ENCODE measurements around the gene AMBRA1. TPM values are rescaled to one million over a fixed set of nuclear protein-coding genes. Genes with fewer than 3 reads are reported as not detected.

AMBRA1 gene
- total RNA-seq, 4 donors from 2014 or later = 20.0 to 28.9 (median 26.0) TPM

DNA sequence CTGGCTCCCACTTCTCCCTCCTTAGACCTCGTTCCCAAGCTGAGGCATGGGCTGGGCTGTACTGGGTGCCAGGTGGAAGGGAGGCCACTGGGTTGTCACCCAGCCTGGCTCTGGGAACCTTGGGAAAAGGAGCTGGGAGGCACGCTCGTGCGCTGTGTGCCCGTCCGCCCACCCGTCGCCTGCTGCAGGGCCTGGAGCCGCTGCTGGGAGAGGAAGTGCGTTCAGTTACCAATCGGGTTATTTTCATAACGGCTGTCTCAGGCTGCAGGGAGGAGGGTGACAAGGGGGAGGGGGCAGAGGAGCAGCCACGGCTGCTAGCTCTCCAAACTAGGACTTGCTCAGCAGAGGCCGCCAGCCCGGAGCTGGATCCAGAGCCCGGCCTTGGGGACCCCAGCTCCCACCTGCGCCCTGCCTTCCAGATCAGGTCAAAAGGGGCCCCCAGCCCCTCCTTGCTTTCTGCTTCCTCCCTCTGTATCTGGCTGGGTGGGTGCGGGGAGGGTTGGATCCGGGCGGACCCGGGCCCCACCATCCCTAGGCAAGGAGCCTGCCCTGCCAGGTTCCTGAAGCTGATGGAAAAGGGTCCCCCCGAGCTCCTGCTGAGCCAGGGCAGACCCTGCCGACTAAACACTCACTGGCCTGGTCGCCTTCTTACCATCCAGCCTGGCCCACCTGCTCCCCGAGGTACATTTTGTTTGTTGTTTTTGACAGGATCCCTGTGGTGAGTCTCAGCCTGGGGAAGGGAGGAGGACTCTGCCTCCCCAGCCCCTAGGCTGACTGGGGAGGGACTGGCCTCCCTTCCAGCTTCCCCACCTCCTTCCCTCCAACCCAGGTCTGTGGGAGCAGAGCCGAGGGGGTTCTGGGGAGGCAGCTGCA is 232.3 kb downstream of the AMBRA1 start:
- 8% methylated on average over 21 of the region's 26 CpGs for WGBS
- Histone ChIP-seq H3K4me3 (peak overlapping the region; percentile 48 to 55 (median 52)), H3K4me1 (peaks cover 40 to 62% (median 52%) of the 10 kb centered on the region in 4 donors), H3K27me3 (no peaks in the 10 kb centered on the region), H3K9me3 (no peaks in the 10 kb centered on the region), H3K27ac (replicated peaks in 1 of 4) (peak overlapping the region; percentile 74 to 88 (median 82)), H3K36me3 (peaks cover 0 to under 1% (median under 1%) of the 10 kb centered on the region in 4 donors)
- intact Hi-C loops (cut with DNase I) = no loop called here
- peak; percentile 73 for TF ChIP-seq POLR2AphosphoS5 (IDR thresholded peaks at IDR 0.05)
- TF ChIP-seq, protein P1, sequence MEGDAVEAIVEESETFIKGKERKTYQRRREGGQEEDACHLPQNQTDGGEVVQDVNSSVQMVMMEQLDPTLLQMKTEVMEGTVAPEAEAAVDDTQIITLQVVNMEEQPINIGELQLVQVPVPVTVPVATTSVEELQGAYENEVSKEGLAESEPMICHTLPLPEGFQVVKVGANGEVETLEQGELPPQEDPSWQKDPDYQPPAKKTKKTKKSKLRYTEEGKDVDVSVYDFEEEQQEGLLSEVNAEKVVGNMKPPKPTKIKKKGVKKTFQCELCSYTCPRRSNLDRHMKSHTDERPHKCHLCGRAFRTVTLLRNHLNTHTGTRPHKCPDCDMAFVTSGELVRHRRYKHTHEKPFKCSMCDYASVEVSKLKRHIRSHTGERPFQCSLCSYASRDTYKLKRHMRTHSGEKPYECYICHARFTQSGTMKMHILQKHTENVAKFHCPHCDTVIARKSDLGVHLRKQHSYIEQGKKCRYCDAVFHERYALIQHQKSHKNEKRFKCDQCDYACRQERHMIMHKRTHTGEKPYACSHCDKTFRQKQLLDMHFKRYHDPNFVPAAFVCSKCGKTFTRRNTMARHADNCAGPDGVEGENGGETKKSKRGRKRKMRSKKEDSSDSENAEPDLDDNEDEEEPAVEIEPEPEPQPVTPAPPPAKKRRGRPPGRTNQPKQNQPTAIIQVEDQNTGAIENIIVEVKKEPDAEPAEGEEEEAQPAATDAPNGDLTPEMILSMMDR (IDR thresholded peaks at IDR 0.05) = no peak
- DNase-seq (ENCODE audit: extremely low spot score) = no peak

DNA sequence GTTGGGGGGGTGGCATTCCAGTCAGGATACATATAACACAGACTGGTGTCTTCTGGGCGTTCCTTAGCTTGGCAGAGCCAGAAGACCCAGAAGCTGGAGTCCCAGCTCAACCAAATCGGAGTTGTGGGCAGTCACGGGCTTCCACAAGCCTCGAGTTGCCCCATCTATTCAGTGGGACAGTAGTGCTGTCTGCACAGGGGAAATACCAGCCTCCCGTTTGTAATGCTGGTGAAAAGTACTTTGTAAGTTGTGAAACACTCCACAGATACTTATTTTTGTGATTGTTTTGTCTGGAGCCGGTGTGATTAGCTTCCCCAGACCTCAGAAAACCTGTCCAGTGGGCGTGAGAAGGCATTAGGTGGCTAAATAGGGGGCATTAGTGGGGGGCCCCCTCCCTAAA is 232.9 kb downstream of the AMBRA1 start:
- H3K4me1 ChIP-seq = peaks cover 40 to 63% (median 52%) of the 10 kb centered on the region in 4 donors
- H3K9me3 ChIP-seq = no peaks in the 10 kb centered on the region
- no peak for TF ChIP-seq POLR2AphosphoS5 (IDR thresholded peaks at IDR 0.05)
- TF ChIP-seq EP300 (IDR thresholded peaks at IDR 0.05) = no peak
- TF ChIP-seq, protein P1 (IDR thresholded peaks at IDR 0.05) = no peak
- no peak for TF ChIP-seq POLR2A (IDR thresholded peaks at IDR 0.05; ENCODE audit: low read depth)

DNA sequence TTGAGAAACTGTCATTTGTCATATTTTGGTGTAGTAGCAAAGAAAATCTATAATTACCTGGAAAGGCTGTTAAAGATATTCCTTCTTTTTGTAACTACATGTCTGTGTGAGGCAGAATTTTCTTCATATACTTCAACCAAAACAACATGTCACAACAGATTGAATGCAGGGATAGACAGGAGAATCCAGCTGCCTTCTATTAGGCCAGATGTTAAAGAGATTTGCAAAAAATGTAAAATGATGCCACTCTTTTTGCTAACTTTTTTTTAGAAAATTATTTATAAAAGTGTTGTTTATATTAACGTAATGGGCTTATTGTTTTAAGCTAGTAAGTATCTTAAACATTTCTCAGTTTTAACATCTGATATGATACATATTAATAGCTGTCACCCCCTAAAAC is 233.9 kb downstream of the AMBRA1 start:
- no peak for TF ChIP-seq POLR2AphosphoS5 (IDR thresholded peaks at IDR 0.05)
- no peak for TF ChIP-seq POLR2A (IDR thresholded peaks at IDR 0.05; ENCODE audit: low read depth)
- TF ChIP-seq EP300 (IDR thresholded peaks at IDR 0.05) = no peak
- TF ChIP-seq, protein P1 (IDR thresholded peaks at IDR 0.05) = no peak
- Histone ChIP-seq H3K4me1 (peaks cover 40 to 64% (median 48%) of the 10 kb centered on the region in 4 donors), H3K27me3 (no peaks in the 10 kb centered on the region), H3K9me3 (no peaks in the 10 kb centered on the region), H3K4me3 (no peak overlapping the region), H3K27ac (replicated peaks in 1 of 4) (peak overlapping the region in 1 of 4 donors; percentile 82), H3K36me3 (peaks cover 0 to 8% (median 5%) of the 10 kb centered on the region in 4 donors)
- WGBS = 42% methylated on average over 1 of the region's 1 CpG
- DNase-seq (ENCODE audit: extremely low spot score) = no peak
- intact Hi-C loops (cut with DNase I) = no loop called here

More for the DNA sequence above, 232.9 kb downstream of the AMBRA1 start:
- Histone ChIP-seq H3K36me3 (peaks cover 0 to 6% (median 5%) of the 10 kb centered on the region in 4 donors), H3K27ac (replicated peaks in 1 of 4) (peak overlapping the region; percentile 74 to 88 (median 82)), H3K4me3 (peak overlapping the region; percentile 48 to 55 (median 52)), H3K27me3 (no peaks in the 10 kb centered on the region)
- WGBS = 47% methylated on average over 7 of the region's 7 CpGs
- intact Hi-C loops (cut with DNase I) = no loop called here
- no peak for DNase-seq (ENCODE audit: extremely low spot score)

DNA sequence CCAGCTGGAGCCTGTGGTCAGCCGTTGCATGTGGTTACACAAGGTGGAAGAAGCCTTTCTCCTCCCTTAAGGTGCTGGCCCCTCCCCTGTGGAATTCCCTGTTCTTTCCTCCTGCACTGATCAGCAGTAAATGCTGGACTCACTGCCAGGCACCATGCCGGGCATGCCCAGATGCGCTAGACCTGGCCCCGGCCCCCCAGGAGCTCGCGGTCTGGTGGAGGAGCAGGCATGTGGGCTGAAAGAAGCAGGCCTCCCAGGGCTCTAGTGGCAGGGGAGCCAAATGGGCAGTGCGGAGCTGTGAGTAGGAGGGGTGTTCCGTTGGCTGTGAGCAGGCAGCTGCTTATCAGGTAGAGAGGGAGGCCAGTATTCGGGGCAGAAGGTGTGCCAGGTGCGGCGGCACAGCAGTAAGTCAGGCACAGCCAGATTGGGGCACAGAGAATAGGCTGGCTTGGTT is 236.3 kb downstream of the AMBRA1 start:
- intact Hi-C loops (cut with DNase I) = no loop called here
- TF ChIP-seq, protein P1 (IDR thresholded peaks at IDR 0.05) = no peak
- TF ChIP-seq POLR2AphosphoS5 (IDR thresholded peaks at IDR 0.05) = no peak
- no peak for TF ChIP-seq POLR2A (IDR thresholded peaks at IDR 0.05; ENCODE audit: low read depth)
- no peak for TF ChIP-seq EP300 (IDR thresholded peaks at IDR 0.05)
- H3K27me3 ChIP-seq = no peaks in the 10 kb centered on the region
- H3K27ac ChIP-seq (replicated peaks in 1 of 4) = no peak overlapping the region
- H3K4me1 ChIP-seq = peaks cover 22 to 64% (median 38%) of the 10 kb centered on the region in 4 donors
- no peaks in the 10 kb centered on the region for H3K9me3 ChIP-seq
- H3K36me3 ChIP-seq = peaks cover 0 to 16% (median 7%) of the 10 kb centered on the region in 4 donors
- WGBS = 100% methylated on average over 1 of the region's 11 CpGs
- H3K4me3 ChIP-seq = no peak overlapping the region
- DNase-seq (ENCODE audit: extremely low spot score) = no peak
